GM19238 (cell line): ENCODE results near the gene GOLGA6L1.
"Not testable (repeated sequence)": the region's sequence is repeated elsewhere in the genome, so short reads cannot be mapped to it uniquely, and the experiment has no call there.

ENCODE experiments used
- DNase-seq: peaks from one replicate; pipeline ENCODE4 v3.0.0; 2011; ENCODE audit warnings: low spot score; ENCODE audit not compliant: insufficient read length

The GOLGA6L1 gene, protein sequence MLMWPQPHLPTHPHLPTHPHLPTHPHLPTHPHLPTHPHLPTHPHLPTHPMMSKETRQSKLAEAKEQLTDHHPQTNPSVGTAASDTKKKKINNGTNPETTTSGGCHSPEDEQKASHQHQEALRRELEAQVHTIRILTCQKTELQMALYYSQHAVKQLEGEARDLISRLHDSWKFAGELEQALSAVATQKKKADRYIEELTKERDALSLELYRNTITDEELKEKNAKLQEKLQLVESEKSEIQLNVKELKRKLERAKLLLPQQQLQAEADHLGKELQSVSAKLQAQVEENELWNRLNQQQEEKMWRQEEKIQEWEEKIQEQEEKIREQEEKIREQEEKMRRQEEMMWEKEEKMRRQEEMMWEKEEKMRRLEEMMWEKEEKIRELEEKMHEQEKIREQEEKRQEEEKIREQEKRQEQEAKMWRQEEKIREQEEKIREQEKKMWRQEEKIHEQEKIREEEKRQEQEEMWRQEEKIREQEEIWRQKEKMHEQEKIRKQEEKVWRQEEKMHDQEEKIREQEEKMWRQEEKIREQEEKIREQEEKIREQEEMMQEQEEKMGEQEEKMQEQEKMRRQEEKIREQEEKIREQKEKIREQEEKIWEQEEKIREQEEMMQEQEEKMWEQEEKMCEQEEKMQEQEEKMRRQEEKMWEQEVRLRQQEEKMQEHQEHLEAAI

DNA sequence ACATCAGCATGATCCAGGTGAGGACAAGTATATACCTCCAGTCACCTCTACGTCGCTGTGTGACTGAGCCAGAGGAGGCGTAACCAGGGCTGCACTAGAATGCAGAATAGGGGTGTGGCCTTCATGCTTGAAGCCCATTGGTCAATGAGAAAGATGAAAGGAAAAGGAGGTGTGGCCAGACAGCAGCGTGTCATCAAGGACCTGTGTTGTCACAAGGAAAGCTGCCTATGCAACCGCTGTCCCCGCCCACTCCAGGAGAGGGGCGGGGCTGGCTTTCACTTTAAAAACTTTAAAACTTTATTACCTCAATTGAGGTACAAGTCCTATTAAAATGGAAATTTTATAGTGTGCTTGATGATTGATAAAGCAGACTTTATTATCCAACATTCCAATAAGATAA lies at the start of gene GOLGA6L1:
GOLGA6L1 (minus strand) TSS at position 101 of the 400 bp plus-strand sequence; CDS start at position 10, 91 bp downstream.
- DNase-seq: not testable (repeated sequence)

DNA sequence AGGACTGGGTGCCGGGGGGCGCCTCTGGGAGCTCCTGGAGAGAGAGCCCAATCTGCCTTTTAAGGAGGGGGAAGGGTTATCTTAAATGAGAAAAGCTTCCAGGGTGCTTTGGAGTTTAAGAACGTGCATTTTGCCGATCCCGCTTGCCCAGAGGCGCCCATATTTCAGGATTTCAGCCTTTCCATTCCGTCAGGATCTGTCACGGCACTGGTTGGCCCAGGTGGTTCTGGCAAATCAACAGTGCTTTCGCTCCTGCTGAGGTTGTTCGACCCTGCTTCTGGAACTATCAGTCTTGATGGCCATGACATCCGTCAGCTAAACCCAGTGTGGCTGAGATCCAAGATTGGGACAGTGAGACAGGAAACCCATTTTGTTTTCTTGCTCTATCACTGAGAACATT lies 44.6 kb upstream of the GOLGA6L1 start:
- DNase-seq: not testable (repeated sequence)

DNA sequence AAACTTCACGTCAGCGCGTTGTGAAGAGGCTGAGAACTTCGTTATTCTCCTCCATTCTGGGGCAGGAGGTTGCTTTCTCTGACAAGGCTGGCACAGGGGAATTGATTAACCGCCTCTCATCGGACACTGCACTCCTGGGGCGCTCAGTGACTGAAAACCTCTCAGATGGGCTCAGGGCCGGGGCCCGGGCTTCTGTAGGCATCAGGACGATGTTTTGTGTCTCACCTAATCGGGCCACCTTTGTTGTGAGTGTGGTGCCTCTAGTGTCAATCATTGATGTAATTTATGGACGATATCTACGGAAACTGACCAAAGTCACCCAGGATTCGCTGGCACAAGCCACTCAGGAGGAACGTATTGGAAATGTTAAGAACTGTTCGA lies 43.9 kb upstream of the GOLGA6L1 start:
- not testable (repeated sequence) for DNase-seq

DNA sequence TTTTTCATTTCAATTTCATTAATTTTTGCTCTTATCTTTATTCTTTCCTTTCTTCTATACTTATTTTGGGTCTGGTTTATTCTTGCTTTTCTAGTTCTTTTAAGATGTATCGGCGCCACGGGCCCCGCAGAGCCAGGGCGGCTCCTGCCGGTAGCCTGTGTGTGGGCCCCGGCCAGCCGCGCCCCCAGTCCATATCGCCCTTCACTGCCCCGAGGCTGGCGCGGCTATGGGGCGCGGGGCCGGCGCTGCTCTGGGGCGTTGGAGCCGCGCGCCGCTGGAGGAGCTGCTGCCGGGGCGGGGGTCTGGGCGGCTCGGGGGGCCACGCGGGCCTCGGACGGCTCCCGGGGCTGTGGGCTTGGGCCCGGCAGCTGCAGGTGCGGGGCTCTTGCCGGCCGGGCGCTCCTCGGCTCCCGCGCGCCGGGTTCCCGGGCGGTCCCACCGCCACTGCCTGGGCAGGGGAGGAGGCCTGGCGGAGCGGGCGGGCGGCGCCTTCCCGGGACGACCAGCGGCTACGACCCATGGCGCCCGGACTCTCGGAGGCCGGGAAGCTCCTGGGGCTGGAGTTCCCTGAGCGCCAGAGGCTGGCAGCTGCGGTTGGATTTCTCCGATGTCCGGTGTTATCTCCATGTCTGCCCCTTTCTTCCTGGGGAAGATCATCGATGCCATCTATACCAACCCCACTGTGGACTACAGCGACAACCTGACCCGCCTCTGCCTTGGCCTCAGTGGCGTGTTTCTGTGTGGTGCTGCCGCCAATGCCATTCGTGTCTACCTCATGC lies 43.3 kb upstream of the GOLGA6L1 start:
- not testable (repeated sequence) for DNase-seq

DNA sequence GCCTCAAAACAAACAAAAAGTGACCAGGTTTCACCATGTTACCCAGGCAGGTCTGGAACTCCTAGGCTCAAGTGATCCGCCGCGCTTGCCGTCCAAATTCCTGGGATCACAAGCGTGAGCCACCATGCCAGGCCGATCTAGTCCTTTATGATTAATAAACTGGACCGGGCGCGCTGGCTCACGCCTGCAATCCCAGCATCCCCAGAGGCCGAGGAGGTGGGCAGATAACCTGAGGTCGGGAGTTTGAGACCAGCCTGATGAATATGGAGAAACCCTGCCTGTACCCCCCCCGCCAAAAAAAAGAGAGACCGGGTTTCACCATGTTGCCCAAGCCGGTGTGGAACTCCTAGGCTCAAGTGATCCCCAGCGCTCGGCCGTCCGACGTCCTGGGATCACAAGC lies 40.1 kb upstream of the GOLGA6L1 start:
- DNase-seq: not testable (repeated sequence)

DNA sequence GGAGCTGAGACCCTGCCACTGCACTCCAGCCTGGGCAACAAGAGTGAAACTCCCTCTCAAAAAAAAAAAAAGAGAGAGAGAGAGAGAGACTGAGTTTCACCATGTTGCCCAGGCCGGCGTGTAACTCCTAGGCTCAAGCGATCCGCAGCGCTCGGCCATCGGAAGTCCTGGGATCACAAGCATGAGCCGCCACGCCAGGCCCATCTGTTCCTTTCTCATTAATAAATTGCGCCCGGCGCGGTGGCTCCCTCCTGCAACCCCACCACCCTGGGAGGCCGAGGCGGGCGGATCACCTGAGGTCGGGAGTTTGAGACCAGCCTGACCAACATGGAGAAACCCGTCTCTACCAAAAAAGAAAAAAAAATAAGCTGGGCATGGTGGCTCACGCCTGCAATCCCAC lies 39.0 kb upstream of the GOLGA6L1 start:
- DNase-seq: not testable (repeated sequence)

DNA sequence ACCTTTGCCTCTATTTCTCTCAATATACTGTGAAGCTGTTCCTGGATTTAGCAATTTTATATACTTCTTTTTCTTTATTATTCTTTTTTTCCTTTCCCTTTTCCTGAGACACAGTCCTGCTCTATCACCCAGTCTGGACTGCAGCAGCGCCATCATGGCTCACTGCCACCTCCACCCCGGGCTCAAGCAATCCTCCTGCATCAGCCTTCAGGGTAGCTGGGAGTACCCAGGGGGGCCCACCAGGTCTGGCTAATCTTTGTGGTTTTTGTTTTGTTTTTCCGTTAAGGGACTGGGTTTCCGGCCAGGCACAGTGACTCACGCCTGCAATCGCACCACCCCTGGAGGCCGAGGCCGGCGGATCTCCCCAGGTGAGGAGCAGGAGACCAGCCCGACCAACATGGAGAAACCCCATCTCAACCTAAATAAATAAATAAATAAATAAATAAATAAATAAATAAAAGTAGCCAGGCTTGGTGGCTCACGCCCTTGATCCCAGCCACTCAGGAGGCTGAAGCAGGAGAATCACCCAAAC lies 38.1 kb upstream of the GOLGA6L1 start:
- not testable (repeated sequence) for DNase-seq

DNA sequence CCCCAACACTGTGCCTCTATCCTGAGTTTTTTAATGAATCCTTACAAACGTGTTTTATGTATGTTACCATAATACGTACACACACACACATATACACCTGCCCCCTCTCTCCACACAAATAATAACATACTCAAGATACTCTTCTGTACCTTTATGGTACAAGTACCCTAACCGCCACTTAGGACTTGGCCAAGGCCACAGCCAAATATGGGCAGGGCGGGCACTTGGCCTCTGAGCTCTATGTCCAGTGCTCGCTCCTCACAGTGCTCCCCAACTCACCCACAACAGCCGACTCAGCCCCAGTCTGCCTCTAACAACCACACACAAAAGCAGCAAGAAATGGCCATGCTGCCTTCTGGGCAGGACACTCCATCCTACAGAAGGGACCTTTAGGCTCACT lies 3.8 kb downstream of the GOLGA6L1 start:
- DNase-seq: not testable (repeated sequence)

DNA sequence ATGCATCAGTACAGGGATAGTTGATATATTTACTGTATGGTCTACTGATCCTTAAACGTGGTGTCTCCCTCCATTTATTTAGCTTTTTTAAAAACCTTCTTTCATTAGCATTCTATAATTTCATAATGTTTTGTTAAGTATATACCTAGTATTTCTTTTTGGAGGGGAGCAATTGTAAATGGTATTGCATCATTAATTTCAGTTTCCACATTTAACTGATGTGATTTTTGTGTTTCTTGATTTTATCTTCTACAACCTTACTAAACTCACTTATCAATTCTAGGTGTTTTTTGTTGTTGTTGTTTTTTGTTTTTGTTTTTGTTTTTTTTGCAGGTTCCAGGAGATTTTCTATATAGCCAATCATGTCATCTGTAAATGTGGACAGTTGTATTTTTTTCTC lies 18.4 kb downstream of the GOLGA6L1 start:
- DNase-seq: no peak

DNA sequence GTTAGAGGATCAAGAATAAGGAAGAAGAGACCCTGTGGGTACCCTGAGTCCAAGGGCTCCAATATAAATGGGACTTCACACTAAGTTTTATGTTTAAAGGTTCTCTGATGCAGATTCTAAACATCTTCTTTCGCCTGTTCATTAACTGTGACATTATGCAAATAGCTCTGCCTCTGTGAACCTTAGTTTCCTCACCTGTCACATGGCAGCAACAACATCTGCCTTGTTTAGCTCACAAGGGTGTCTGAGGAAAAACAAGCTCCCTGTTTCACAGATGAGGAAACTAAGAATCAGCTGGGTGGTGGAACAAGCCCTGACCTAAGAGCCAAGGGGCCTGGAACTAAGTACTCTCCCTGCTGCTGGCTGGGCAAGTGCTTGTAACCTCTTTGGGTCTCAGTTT lies 40.8 kb downstream of the GOLGA6L1 start:
- DNase-seq: no peak

DNA sequence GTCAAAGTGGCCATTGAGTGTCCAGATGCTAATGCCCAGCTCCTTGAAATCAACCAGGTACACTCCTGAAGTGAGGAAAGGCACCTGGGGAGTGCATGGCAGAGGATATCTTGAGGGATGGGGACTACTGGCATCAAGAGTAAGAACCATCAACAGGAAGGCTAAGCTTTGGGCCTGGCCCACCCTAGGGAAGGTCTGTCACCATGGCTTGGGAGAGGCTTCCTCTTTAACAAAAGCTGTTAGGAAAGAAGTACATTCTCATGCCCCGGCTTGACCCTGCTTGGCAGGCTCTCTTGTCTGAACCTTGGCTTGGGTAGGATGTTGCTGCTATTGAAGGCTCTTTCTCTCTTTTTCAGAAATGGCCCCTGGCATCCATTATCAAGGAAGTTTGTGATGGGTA lies 53.5 kb downstream of the GOLGA6L1 start:
- DNase-seq: no peak

DNA sequence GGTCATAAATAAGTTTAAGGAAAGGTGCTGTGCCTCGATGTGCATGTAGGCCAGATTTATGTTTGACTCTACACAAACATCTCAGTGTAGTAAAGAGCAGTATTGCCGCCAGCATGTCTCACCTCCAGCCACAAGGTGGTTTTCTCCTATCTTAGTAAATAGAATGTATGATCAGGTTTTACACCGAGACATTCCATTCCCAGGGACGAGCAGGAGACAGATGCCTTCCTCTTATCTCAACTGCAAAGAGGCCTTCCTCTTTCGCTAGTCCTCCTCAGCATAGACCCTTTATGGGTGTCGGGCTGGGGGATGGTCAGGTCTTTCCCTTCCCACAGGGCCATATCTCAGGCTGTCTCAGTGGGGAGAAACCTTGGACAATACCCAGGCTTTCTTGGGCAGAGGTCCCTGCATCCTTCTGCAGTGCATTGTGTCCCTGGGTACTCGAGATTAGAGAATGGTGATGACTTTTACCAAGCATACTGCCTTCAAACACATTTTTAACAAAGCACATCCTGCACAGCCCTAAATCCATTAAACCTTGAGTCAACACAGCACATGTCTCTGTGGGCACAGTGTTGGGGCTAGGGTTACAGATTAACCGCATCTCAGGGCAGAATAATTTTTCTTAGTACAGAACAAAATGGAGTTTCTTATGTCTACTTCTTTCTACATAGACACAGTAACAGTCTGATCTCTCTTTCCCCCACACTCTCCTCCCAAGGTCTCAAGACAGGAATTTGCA lies 54.5 kb downstream of the GOLGA6L1 start:
- DNase-seq: not testable (repeated sequence)

DNA sequence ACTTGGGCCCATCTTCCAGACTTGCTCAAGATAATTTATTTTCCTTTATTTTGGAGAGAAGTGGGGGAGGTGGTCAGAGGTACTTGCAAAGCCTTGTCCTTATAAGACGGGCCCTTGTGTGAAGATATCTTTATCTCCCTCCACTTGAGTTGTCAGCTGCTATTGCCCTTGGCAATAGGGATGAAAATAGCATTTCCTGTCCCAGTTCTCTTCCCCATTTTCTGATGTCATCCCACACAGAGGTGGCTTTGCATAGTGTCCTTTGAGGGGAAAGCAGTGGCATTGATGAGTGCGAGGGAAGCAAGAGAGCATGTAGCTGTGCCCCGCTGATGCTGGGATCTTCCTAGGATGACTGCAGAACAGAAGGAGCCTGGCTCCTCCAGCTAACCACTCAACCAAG lies 55.4 kb downstream of the GOLGA6L1 start:
- no peak for DNase-seq

DNA sequence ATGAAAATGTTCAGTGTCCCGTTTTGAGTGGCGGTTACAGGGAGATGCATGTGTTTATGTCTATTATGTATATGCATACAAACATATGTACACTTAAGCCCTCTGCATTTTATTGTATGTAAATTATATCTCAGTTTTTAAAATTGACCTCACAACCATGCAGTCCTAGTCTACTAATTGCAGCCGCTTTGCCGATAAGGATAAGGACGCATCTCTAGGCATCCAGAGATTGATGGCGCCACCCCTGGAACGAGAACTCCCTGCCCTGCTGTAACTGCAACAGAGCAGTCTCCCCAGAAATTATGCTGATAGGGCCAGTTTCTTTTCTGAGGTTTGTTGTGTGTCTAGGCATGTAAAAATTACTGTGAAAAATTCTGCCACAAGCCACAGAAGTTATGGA lies 56.9 kb downstream of the GOLGA6L1 start:
- no peak for DNase-seq
